NB4 (cell line): ENCODE data around the gene UVRAG.

Experiments
- CTCF ChIP-seq: IDR thresholded peaks from one replicate; pipeline ENCODE4 v1.5.1; 2012; ENCODE audit warnings: low read depth, low read length
- MAX ChIP-seq: IDR thresholded peaks from 2 replicates; pipeline ENCODE4 v1.6.1; 2011; ENCODE audit warnings: low read depth, low read length
- POLR2A ChIP-seq: IDR thresholded peaks from 2 replicates; pipeline ENCODE4 v1.6.1; 2011; ENCODE audit warnings: mild to moderate bottlenecking; ENCODE audit not compliant: insufficient read length; ENCODE audit errors: extremely low read depth

GRCh38 chr11:75781296-75781695 is 33.7 kb upstream of the UVRAG start:
- no peak for TF ChIP-seq CTCF
- TF ChIP-seq POLR2A, result no peak
- no peak for TF ChIP-seq MAX
